NT2/D1 (cell line): ENCODE measurements around the gene PRKAR2B.

Source experiments
- SUZ12 ChIP-seq: IDR thresholded peaks from 2 replicates; pipeline ENCODE4 v1.6.1; 2011; ENCODE audit not compliant: insufficient read length, insufficient read depth; ENCODE audit errors: extremely low read depth
- ZNF274 ChIP-seq: IDR thresholded peaks from 2 replicates; pipeline ENCODE4 v1.6.1; 2011; ENCODE audit warnings: mild to moderate bottlenecking, low read depth, low read length

GRCh38 chr7:107007892-107008287 is 36.6 kb upstream of the PRKAR2B start:
- no peak for TF ChIP-seq ZNF274
- no peak for TF ChIP-seq SUZ12
